K562 (cell line): ENCODE data around the gene ZBTB32. TPM values are rescaled to one million over a fixed set of nuclear protein-coding genes. Genes with fewer than 3 reads are reported as not detected.

Source experiments
- ERF ChIP-seq: fragments of 450-650 bp; formaldehyde crosslinking; IDR thresholded peaks from 2 replicates; pipeline ENCODE4 v1.4.0; 2020; ENCODE audit warnings: mild to moderate bottlenecking, mixed read lengths
- HNRNPK ChIP-seq: fragments of 200-400 bp; formaldehyde crosslinking; IDR thresholded peaks from one replicate; pipeline ENCODE4 v1.6.1; 2018; ENCODE audit warnings: mild to moderate bottlenecking, low read depth, low read length; ENCODE audit not compliant: poor library complexity, severe bottlenecking
- POLR2A ChIP-seq: fragments of 450-650 bp; conservative IDR thresholded peaks from 2 replicates; pipeline ENCODE4 v1.6.1; 2016
- RFX7 ChIP-seq: fragments of 250-450 bp; sonication (Bioruptor Pico); IDR thresholded peaks from 2 replicates; pipeline ENCODE4 v1.5.1; 2021; ENCODE audit warnings: mild to moderate bottlenecking
- SPI1 ChIP-seq: IDR thresholded peaks from 2 replicates; pipeline ENCODE4 v1.6.1; 2011; ENCODE audit warnings: low read depth, low read length, control low read depth, borderline replicate concordance
- TAL1 ChIP-seq: fragments of 450-650 bp; IDR thresholded peaks from 2 replicates; pipeline ENCODE4 v1.6.1; 2016; ENCODE audit warnings: mild to moderate bottlenecking
- ZNF76 ChIP-seq: fragments of 250-450 bp; sonication (Bioruptor Pico); IDR thresholded peaks from 2 replicates; pipeline ENCODE4 v1.4.0; 2020; ENCODE audit warnings: mild to moderate bottlenecking, moderate library complexity, borderline replicate concordance
- ZNF766 ChIP-seq: fragments of 200-800 bp; sonication (Bioruptor generic); conservative IDR thresholded peaks from 2 replicates; pipeline ENCODE4 v1.6.1; 2016; ENCODE audit warnings: missing genetic modification characterization, missing compliant biosample characterization
- polyA plus RNA-seq, 8 experiments: library from polyadenylated mRNA; depleted of rRNA in 4 of 8; stranded (reverse) in 5 of 8; unstranded in 3 of 8; fragments of >200 nt; fragmentation: Nextera tagmentation in 2 of 8; fragmentation: Illumina TruSeq in 1 of 8; extraction: Ambion mirVana in 2 of 8; extraction: Trizol in 1 of 8; gene quantifications; 2 replicates each; pipeline versions ENCODE4 v1.2.1 to v1.2.3, GENCODE V29; 2011 to 2014; ENCODE audit warnings: inconsistent platforms in 1 of 8, missing spikeins in 1 of 8
- total RNA-seq, 7 experiments: library from RNA; depleted of rRNA in 6 of 7; stranded (reverse); fragments of >200 nt in 6 of 7; fragmentation: Illumina TruSeq in 2 of 7; extraction: Trizol in 2 of 7; gene quantifications; 2 replicates each; pipeline versions ENCODE4 v1.2.1 to v1.2.3, GENCODE V29; 2011 to 2021; ENCODE audit warnings: low replicate concordance in 1 of 7
- TF ChIP-seq, protein P1 (sequence below): fragments of 250-450 bp; sonication (Bioruptor Pico); IDR thresholded peaks from 2 replicates; pipeline ENCODE4 v1.4.0; 2020
- TF ChIP-seq, protein P2 (sequence below): fragments of 450-650 bp; conservative IDR thresholded peaks from 2 replicates; pipeline ENCODE4 v1.6.1; 2016; ENCODE audit warnings: missing genetic modification characterization, low read depth, mild to moderate bottlenecking, missing compliant biosample characterization, moderate library complexity
- TF ChIP-seq, protein P3 (sequence below): fragments of 450-650 bp; formaldehyde crosslinking; IDR thresholded peaks from 2 replicates; pipeline ENCODE4 v1.4.0; 2022; ENCODE audit warnings: missing genetic modification characterization

The ZBTB32 gene
- total and polyA plus RNA-seq, 9 of the 15 experiments (the other 6 are each of a cell fraction or from before 2014, with no cell fraction given), result 0.20 TPM; not detected in 8

DNA sequence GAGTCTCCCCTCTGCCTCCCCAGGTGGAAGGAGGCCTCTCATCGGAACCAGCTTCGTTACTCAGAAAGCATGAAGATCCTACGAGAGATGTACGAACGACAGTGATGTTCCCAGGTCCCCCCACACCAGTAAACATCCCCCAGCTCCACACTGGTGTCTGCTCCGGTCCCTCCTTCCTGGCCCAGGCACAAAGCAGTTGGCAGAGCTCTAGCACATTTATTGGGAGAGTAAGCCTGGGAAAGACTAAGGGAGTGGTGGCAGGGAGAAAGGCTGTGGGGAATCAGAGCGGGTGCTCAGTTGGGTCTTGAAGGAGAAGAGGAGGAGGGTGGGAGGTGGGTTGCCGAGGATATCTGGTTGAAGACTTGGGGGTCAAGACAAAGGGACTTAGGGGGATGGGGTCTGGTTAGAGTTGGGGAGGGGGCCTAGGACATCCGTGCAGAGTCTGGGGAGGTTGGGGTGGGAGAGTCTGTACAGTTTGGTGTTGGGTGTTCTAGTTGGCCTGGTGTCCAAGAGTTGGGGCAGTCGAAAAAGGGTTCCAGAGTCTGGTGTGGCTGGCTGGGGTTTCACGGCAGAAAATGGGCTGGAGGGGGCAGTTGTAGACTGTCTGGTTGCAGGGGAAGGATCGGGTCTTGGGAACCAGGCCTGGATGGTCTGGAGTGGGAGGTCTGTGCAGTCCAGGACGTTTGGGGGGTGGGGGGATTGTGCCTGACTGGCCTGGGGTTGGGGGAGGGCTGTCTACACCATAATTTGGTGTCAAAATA is 50.2 kb downstream of the ZBTB32 start (continued):
- TF ChIP-seq, protein P1, sequence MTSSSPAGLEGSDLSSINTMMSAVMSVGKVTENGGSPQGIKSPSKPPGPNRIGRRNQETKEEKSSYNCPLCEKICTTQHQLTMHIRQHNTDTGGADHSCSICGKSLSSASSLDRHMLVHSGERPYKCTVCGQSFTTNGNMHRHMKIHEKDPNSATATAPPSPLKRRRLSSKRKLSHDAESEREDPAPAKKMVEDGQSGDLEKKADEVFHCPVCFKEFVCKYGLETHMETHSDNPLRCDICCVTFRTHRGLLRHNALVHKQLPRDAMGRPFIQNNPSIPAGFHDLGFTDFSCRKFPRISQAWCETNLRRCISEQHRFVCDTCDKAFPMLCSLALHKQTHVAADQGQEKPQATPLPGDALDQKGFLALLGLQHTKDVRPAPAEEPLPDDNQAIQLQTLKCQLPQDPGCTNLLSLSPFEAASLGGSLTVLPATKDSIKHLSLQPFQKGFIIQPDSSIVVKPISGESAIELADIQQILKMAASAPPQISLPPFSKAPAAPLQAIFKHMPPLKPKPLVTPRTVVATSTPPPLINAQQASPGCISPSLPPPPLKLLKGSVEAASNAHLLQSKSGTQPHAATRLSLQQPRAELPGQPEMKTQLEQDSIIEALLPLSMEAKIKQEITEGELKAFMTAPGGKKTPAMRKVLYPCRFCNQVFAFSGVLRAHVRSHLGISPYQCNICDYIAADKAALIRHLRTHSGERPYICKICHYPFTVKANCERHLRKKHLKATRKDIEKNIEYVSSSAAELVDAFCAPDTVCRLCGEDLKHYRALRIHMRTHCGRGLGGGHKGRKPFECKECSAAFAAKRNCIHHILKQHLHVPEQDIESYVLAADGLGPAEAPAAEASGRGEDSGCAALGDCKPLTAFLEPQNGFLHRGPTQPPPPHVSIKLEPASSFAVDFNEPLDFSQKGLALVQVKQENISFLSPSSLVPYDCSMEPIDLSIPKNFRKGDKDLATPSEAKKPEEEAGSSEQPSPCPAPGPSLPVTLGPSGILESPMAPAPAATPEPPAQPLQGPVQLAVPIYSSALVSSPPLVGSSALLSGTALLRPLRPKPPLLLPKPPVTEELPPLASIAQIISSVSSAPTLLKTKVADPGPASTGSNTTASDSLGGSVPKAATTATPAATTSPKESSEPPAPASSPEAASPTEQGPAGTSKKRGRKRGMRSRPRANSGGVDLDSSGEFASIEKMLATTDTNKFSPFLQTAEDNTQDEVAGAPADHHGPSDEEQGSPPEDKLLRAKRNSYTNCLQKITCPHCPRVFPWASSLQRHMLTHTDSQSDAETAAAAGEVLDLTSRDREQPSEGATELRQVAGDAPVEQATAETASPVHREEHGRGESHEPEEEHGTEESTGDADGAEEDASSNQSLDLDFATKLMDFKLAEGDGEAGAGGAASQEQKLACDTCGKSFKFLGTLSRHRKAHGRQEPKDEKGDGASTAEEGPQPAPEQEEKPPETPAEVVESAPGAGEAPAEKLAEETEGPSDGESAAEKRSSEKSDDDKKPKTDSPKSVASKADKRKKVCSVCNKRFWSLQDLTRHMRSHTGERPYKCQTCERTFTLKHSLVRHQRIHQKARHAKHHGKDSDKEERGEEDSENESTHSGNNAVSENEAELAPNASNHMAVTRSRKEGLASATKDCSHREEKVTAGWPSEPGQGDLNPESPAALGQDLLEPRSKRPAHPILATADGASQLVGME (CRISPR knock-in tag), result no peak
- TF ChIP-seq RFX7 (no peak), HNRNPK (no peak), SPI1 (no peak), ERF (CRISPR knock-in tag) (no peak), POLR2A (no peak), TAL1 (no peak), ZNF76 (CRISPR knock-in tag) (no peak), ZNF766 (CRISPR knock-in tag) (no peak)
- TF ChIP-seq, protein P2, sequence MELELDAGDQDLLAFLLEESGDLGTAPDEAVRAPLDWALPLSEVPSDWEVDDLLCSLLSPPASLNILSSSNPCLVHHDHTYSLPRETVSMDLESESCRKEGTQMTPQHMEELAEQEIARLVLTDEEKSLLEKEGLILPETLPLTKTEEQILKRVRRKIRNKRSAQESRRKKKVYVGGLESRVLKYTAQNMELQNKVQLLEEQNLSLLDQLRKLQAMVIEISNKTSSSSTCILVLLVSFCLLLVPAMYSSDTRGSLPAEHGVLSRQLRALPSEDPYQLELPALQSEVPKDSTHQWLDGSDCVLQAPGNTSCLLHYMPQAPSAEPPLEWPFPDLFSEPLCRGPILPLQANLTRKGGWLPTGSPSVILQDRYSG (tag), result no peak
- TF ChIP-seq, protein P3, sequence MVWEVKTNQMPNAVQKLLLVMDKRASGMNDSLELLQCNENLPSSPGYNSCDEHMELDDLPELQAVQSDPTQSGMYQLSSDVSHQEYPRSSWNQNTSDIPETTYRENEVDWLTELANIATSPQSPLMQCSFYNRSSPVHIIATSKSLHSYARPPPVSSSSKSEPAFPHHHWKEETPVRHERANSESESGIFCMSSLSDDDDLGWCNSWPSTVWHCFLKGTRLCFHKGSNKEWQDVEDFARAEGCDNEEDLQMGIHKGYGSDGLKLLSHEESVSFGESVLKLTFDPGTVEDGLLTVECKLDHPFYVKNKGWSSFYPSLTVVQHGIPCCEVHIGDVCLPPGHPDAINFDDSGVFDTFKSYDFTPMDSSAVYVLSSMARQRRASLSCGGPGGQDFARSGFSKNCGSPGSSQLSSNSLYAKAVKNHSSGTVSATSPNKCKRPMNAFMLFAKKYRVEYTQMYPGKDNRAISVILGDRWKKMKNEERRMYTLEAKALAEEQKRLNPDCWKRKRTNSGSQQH (CRISPR knock-in tag), result no peak
- TF ChIP-seq, all 486 proteins: peak for 0
